ENCODE data around the gene MAP4K5.
"Not testable (repeated sequence)": the region's sequence is repeated elsewhere in the genome, so short reads cannot be mapped to it uniquely, and the experiment has no call there.

The MAP4K5 gene

GRCh38 chr14:50531595-50532501, 521 bp downstream of the MAP4K5 start:
- DNase-seq (ENCODE audit: low read depth), result peak; percentile 44

- no peak for DNase-seq (ENCODE audit: low read depth)
Measured at GRCh38 chr14:50530794-50531365, 1.5 kb downstream of the MAP4K5 start.

- peak; percentile 63 for DNase-seq (ENCODE audit: low read depth)
Measured at GRCh38 chr14:50530358-50530757, 2.0 kb downstream of the MAP4K5 start.

DNA sequence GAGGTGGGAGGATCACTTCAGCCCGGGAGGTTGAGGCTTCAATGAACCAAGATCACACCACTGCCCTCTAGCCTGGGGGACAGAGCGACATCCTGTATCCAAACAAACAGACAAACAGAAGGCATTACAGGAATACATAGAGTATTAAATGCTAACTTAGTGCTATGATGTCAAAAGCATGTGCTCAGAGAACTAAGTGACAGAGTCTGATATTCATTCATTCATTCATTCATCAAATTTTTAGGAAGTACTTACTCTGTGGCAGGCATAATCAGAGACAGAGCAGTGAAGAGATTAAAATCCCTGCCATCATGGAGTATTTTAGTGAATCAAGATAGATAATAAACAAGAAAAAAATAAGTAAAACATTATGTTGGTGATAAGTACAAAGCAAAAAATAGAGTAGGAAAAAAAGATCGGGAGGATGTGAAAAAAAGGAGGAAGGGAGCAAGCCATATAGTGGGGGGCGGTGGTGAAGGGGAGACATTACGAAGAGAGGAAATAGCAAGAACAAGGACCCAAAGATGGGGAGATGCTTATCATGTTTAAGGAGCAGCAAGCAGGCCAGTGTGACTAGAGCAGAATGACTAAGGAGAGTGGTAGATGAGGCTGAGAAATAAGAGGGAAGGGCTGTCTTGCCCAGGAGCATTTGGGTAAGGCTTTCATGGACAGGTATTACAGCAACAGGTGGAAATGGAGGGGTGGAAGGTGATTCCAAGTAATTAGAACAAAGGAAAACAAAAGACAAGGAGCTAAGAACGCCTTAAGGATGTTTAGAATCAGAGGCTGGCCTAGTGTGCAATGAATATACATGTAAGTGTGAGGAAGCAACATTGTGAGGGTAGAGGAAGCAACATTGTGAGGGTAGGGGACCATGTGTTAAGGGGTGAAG, 2.8 kb downstream of the MAP4K5 start:
- peak; percentile 52 for DNase-seq (ENCODE audit: low read depth)

GRCh38 chr14:50528000-50528399, 4.4 kb downstream of the MAP4K5 start:
- DNase-seq (ENCODE audit: low read depth), result peak; percentile 58

DNA sequence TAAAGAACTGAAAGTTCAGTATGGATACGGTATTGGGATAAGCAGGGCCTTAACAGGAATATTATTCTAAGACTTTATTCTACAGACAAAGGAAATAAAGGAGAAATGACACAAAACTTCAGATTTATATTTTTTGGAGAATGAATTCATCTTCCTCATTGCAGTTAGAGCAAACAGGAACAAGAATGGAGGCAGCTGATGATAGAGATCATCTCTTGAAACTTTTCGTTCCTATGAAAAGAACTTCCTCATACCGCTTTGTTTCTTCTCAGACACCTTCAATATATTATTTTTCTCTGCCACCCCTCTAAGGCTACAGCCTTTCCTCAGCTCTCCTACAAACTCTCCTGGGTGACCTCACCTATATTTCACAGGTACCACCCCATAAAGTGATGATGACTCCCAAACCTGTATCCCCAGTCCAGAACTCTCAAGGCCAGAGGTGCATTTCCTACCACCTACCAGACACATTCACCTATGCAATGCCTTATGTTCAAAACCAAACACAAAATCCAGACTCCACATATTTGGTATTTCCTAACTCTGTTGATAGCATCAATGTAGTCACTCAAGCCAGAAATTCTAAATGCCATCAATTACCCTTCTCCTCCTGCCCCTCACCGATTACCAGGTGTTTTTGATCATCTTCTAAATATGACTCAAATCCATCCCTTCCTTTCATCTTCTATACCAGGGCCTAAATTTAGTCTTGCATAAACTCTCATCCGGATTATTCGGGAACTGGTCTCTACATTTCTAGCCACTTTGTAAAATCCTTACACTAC, 7.4 kb downstream of the MAP4K5 start:
- no peak for DNase-seq (ENCODE audit: low read depth)

GRCh38 chr14:50524060-50524459, 8.3 kb downstream of the MAP4K5 start:
- DNase-seq (ENCODE audit: low read depth), result no peak

DNA sequence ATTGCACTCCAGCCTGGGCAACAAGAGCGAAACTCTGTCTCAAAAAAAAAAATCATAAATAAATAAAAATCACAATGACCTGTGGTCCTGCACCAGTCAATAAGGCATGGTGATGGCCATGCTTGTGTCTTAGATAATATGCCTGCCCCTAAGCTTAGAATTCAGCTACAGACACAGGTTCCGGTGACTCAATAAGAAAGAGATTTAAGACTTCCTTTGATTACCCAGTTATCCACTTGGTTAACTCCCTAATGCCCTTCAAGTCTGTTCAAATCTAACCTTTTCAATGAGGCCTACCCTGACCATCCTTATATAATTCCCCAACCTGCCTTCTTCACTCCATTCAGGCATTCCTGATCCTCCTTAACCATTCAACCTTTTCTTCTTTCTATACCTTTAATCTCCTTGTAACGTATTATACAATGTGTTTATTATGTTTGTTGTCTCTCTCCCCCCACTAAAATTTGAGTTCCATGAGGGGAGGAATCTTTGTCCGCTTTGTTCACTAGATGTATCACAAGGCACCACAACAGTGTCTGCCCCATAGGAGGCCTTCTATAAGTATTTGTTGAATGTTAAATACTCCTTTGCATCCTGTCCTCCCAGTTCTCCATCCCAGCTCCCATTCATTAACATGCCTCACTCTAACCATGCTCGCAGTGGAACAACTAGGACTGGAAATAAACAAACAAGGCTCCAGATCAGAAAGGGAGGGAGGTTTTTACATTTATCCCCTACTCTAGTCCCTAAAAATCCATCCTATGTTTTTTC, 8.9 kb downstream of the MAP4K5 start:
- DNase-seq (ENCODE audit: low read depth), result peak; percentile 45

- DNase-seq (ENCODE audit: low read depth), result peak; percentile 76
Measured at GRCh38 chr14:50521912-50522341, 10.4 kb downstream of the MAP4K5 start.

GRCh38 chr14:50520947-50521815, 11.2 kb downstream of the MAP4K5 start:
- peak; percentile 95 for DNase-seq (ENCODE audit: low read depth)

DNA sequence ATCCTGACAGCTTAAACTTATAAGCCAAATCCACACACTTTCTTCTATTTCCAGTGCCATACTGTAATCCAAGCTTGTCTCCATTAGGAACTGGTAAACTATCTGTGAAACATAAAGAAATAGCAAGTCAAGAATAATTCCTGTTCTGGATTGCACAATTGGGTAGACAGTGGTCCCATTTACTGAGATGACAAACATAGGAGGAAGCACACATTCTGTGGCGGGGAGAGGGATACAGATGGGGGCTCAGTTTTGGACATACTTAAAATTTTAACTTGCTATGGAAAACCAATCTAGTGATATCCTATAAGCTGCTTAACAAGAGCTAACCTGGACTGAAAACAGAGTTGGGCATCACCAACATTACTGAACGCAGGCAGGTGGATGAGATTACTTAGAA, 16.3 kb downstream of the MAP4K5 start:
- no peak for DNase-seq (ENCODE audit: low read depth)

GRCh38 chr14:50512463-50512862, 19.9 kb downstream of the MAP4K5 start:
- DNase-seq (ENCODE audit: low read depth), result no peak

GRCh38 chr14:50510157-50510556, 22.2 kb downstream of the MAP4K5 start:
- no peak for DNase-seq (ENCODE audit: low read depth)

DNA sequence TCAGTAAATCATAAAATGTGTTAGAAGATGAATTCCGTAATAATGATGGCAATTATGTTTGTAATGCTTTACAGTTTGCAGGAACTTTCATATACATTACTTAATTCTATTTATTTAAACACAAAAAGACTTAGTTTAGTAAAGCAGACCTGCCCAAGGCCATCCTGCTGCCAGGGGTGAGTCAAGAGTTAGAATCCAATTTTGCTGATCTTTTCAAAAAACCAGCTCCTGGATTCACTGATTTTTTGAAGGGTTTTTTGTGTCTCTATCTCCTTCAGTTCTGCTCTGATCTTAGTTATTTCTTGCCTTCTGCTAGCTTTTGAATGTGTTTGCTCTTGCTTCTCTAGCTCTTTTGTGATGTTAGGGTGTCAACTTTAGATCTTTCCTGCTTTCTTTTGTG, 25.3 kb downstream of the MAP4K5 start:
- DNase-seq (ENCODE audit: low read depth), result not testable (repeated sequence)

GRCh38 chr14:50501642-50502041, 30.7 kb downstream of the MAP4K5 start:
- DNase-seq (ENCODE audit: low read depth), result peak; percentile 87

DNA sequence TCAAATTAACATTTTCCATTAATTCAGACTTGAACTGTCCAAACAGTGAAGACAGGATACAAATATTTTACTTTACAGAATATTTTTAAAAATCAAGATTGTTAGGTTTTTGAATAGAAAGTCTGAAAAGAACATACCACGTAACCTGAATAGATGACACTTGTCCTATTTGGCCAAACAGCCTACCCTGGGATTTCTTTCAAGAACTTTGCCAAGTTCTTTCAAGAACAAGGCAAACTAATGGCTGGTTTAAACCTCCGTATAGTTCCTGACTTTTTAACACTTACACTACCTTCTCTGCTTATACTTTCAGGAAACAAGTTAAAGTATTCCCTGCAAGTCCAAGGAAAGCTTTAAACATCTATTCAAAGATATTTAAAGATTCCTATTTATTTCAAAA, 35.0 kb downstream of the MAP4K5 start:
- no peak for DNase-seq (ENCODE audit: low read depth)

DNA sequence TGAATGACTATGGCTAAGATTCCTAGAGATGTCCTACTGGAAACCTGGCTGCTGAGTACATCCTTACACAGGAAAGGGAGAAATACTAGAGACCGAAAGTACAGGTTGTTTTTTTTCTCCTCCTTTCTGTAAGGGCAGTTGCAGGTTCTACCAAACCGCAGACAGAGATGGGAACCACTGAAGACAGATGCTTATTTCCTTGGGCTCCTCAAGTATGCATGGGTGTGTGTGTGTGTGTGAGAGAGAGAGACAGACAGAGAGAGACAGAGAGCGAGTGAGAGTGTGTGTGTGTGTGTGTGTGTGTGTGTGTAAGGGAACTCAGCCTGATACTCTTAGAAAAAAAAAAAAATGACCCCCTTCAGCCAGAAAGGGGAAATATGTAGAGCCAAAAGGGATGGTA, 42.5 kb downstream of the MAP4K5 start:
- no peak for DNase-seq (ENCODE audit: low read depth)

- DNase-seq (ENCODE audit: low read depth), result no peak
Measured at GRCh38 chr14:50488521-50488920, 43.8 kb downstream of the MAP4K5 start.

DNA sequence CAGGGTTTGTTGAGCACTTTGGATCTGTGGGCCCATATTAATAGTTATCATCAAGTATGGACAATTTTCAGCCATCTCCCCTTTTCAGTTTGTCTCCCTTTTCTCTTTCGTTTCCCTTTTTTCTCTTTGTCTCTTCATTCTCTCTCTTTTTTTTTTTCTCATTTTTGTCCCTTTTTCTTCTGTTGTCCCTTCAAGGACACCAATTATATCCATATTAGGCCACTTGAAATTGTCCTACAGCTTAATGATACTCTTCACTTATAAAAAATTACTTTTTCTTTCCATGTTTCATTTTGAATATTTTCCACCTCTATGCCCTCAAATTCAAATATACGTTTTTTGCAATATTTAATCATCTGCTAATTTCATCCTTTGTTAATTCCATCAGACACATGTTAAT, 53.3 kb downstream of the MAP4K5 start:
- no peak for DNase-seq (ENCODE audit: low read depth)

DNA sequence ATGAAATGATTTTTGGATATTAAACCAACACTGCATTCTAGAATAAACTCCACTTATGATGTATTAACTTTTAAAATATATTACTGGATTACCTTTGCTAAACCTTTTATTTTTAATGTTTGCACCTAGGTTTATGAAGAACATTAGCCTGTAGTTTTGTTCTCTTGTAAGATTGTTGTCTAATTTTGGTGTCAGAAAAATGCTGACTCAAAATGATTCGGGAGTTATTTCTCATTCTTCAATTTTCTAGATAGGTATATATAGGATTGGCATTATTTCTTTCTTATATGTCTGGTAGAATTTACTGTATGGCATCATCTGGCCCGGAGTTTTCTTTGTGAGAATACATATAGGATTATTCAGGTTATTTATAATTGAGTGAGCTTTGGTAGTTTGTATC, 54.6 kb downstream of the MAP4K5 start:
- DNase-seq (ENCODE audit: low read depth), result no peak

All from iris pigment epithelial cell (primary cell).